GM13976 (cell line): ENCODE results near the gene MPZL2.
"Not testable (repeated sequence)": the region's sequence is repeated elsewhere in the genome, so short reads cannot be mapped to it uniquely, and the experiment has no call there.

ENCODE experiments used
- DNase-seq: peaks from one replicate; pipeline ENCODE4 v3.0.0; 2012; ENCODE audit warnings: low spot score
- in situ Hi-C: fragments of 300-500 bp; cut with MboI; formaldehyde crosslinking; loops from one replicate; pipeline ENCODE4 v1.12.0; 2022; ENCODE audit warnings: low sequenced_read_pairs, mixed read lengths, inconsistent platforms; ENCODE audit not compliant: unreplicated experiment
- TF ChIP-seq, protein P1 (sequence below): IDR thresholded peaks from 2 replicates; pipeline ENCODE4 v1.5.1; 2012; ENCODE audit warnings: borderline replicate concordance, mild to moderate bottlenecking; ENCODE audit not compliant: insufficient read depth; ENCODE audit errors: extremely low read depth, missing control alignments, control extremely low read depth

Gene MPZL2

DNA sequence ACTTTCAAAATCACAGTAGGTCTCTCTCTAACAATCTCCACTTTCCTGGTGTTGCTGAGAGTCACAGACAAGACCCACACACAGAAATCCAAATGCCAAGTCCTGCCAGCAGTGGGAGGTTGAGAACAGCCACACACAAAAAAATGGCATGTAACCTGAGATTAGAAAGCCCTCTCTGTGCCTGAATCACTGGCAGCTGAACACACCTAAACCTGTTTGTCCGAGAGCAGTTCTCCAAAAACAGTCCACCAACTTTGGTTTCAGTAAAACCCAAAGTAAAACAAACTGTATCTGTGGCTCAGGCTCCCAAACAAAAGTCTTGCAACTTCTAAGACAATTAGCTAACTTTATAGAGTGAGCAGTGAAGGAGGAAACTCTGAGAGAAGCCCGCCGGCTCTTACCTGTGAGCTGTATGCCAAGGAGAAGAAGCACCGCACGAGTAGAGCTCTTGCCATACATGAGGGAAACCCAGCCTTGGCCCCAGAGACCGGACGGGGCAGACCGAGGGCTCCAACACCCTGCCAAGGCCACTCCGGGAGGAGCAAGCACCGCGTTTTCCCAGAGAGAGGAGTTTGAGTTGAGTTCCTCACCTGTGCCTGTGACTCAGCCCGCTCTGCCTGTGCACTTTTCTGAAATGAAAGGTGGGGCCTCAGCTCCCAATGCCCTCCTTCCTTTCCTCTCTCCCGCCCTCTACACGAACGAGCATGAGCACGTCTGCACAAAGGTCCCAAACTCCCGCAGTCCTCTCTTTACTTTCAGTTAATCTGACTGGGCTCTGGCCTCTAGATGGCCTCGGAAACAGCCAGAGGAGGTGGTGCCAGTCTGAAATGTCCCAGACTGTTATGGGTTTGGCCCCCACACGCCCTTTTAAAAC is at the start of gene MPZL2:
MPZL2 (minus strand) TSS at position 603 of the 874 bp plus-strand sequence; CDS start at position 459, 144 bp downstream.
- TF ChIP-seq, protein P1, sequence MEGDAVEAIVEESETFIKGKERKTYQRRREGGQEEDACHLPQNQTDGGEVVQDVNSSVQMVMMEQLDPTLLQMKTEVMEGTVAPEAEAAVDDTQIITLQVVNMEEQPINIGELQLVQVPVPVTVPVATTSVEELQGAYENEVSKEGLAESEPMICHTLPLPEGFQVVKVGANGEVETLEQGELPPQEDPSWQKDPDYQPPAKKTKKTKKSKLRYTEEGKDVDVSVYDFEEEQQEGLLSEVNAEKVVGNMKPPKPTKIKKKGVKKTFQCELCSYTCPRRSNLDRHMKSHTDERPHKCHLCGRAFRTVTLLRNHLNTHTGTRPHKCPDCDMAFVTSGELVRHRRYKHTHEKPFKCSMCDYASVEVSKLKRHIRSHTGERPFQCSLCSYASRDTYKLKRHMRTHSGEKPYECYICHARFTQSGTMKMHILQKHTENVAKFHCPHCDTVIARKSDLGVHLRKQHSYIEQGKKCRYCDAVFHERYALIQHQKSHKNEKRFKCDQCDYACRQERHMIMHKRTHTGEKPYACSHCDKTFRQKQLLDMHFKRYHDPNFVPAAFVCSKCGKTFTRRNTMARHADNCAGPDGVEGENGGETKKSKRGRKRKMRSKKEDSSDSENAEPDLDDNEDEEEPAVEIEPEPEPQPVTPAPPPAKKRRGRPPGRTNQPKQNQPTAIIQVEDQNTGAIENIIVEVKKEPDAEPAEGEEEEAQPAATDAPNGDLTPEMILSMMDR = no peak
- DNase-seq = no peak
- in situ Hi-C loops = no loop called here

DNA sequence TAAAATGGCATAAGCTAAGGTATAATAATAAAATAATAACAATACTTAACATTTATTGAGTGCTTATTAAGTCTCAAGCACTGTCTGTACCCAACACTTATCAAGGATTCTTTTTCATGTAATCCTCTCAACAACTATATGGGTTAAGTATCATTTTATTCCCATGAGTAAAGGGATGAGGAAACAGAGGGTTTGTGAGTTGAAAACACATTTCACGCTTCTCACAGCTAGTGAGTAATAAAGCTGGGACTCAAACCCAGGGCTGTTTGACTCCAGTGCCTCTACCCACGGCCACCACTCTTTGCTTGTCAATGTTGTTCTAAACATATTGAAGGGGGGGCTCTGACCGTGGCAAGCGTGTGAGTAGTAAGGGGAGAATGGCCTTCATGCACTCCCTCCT is 49.1 kb upstream of the MPZL2 start:
- in situ Hi-C loops = no loop called here
- TF ChIP-seq, protein P1 = no peak
- no peak for DNase-seq

DNA sequence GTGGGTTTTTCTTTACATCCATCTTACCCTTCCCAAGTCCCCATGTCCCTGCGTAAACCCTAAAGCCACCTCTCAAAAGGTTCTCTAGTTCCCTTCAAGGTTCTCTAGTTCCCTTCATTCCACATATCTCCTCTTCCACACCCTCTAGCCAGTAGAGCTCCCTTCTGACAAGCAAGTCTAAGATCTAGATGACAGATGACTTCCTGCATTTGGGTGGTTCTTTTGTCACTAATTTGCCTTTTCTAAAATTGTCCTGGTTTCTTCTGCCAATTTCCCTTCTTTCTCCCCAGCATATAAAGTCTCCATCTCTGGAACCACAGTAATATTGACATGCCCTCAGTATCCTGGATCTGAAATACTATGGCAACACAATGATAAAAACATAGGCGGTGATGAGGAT is 48.2 kb upstream of the MPZL2 start:
- DNase-seq = no peak
- TF ChIP-seq, protein P1 = no peak
- in situ Hi-C loops = no loop called here

DNA sequence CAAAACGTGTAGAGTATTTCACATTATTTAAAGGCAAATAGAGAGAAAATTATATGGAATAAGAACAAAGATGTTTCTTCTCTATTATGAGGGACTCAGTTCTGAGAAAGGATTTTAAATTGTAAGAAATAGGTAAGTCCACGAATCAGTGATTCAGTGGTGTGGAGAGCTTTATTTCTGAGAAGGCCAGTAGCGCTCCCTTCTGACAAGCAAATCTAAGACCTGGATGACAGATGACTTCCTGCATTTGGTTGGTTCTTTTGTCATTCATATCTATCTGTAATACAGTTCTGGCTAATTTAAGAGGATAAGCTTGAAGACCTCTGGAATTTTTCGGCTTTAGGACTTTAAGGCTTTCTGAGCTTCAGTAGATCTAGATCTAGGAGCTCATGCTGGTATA is 47.4 kb upstream of the MPZL2 start:
- no peak for DNase-seq
- TF ChIP-seq, protein P1 = no peak
- in situ Hi-C loops = no loop called here

DNA sequence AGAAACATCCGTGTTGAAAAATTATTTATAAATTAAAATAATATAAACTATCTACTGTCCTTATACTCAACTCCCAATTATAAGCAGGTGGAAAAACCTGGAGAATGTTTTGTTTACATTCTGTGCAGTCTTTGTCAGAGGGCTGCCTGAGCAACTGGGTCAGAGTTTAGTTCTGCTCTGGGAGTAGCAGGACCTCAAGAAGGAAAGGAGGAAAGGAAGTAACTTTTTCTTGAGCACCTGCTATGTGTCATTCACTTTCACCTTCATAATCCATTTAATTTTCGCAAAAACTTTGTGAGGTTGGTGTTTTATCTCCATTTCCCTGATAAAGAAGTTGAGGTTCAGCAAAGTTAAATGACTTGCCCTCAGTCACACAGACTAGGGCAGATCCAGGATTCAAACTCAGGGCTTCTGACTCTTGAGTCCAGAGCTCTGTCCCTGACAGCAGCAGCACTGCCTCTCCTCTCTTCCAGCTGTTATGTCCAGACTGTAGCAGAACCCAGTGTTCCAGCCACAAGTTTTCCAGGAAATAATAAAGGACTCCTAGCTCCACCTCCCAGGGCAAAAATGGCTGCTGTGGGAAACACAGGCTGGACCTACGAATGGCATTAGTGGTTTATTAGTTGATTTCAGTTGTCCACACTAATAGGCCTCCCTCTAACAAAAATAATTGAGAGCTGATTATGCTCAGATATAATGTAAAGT is 46.8 kb upstream of the MPZL2 start:
- in situ Hi-C loops = no loop called here
- no peak for DNase-seq
- TF ChIP-seq, protein P1 = no peak

DNA sequence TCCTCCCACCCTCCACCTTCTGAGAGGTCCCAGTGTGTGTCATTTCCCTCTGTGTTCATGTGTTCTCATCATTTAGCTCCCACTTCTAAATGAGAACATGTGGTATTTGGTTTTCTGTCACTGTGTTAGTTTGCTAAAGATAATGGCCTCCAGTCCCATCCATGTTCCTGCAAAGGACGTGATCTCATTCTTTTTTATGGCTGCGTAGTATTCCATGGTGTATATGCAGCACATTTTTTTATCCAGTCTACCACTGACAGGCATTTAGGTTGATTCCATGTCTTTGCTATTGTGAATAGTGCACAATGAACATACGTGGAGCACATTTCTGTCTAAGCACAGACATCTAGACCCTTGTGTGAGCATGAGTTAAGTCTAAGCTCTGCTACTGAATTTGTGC is 46.2 kb upstream of the MPZL2 start:
- in situ Hi-C loops = no loop called here
- DNase-seq = no peak
- TF ChIP-seq, protein P1 = no peak

DNA sequence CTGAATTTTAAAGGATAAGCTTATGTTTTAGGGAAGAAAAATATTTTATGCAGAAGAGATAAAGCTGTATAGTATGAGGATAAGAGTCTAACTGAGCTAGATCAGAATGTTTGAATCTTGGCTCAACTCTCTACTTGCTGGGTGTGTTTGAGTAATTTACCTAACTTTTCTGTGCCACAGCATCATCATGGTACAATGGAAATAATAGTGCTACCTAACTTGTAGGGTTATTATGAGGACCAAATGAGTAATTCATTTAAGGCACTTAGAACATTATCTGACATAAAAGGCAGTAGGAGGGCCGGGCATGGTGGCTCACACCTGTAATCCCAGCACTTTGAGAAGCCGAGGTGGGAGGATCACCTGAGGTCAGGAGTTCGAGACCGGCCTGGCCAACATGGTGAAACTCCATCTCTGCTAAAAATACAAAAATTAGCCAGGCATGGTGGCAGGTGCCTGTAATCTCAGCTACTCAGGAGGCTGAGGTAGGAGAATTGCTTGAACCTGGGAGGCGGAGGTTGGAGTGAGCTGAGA is 45.0 kb upstream of the MPZL2 start:
- in situ Hi-C loops, DNase-seq: not testable (repeated sequence)
